Omental fat pad (tissue), 4 donors: ENCODE data around the gene BCAR3. TPM values are rescaled to one million over a fixed set of nuclear protein-coding genes. Genes with fewer than 3 reads are reported as not detected.

Experiments
- ATAC-seq: fragments of 150-250 bp; one replicate; pipeline ENCODE4 v1.9.1; 2016; ENCODE audit warnings: mild to moderate bottlenecking, moderate library complexity; ENCODE audit not compliant: low FRiP score
- DNase-seq: peaks from one replicate; pipeline ENCODE4 v3.0.0-alpha.2; 2019; ENCODE audit warnings: low spot score
- total RNA-seq, 4 donors: library from RNA; depleted of rRNA; stranded (reverse); fragments of >200 nt; gene quantifications; one replicate each; pipeline ENCODE4 v1.1.0, GENCODE V29; 2016
- TF ChIP-seq, protein P1 (sequence below), 3 donors: fragments of 450-650 bp; IDR thresholded peaks; one replicate each; pipeline ENCODE4 v1.5.1; 2016 to 2017; ENCODE audit warnings: antibody characterized with exemption in 3 of 3, mild to moderate bottlenecking in 3 of 3, moderate library complexity in 2 of 3

The BCAR3 gene
- total RNA-seq, 4 donors from 2014 or later = 43.7 to 73.5 (median 45.8) TPM

DNA sequence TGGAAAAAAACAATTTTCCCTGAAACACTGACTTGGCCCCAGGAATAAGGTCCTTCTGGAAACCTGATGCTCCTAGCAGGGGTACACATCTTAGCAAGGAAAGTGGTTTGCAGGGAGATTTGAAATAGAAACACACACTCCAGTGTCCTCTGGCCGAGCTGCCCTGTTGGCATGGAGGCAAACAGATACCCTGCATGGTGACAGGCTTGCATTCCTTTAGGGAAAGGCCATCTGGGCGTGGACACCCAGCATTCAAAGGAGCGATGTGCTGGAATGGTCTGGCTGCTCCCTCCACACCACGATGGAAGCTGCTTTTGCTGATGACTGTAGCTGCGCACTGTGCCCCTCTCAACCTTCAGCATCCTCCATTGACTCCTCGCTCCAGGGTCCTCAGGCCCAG lies 41.5 kb upstream of the BCAR3 start:
- ATAC-seq = no peak
- TF ChIP-seq, protein P1, sequence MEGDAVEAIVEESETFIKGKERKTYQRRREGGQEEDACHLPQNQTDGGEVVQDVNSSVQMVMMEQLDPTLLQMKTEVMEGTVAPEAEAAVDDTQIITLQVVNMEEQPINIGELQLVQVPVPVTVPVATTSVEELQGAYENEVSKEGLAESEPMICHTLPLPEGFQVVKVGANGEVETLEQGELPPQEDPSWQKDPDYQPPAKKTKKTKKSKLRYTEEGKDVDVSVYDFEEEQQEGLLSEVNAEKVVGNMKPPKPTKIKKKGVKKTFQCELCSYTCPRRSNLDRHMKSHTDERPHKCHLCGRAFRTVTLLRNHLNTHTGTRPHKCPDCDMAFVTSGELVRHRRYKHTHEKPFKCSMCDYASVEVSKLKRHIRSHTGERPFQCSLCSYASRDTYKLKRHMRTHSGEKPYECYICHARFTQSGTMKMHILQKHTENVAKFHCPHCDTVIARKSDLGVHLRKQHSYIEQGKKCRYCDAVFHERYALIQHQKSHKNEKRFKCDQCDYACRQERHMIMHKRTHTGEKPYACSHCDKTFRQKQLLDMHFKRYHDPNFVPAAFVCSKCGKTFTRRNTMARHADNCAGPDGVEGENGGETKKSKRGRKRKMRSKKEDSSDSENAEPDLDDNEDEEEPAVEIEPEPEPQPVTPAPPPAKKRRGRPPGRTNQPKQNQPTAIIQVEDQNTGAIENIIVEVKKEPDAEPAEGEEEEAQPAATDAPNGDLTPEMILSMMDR (IDR thresholded peaks at IDR 0.05) = no peak
- DNase-seq = no peak

DNA sequence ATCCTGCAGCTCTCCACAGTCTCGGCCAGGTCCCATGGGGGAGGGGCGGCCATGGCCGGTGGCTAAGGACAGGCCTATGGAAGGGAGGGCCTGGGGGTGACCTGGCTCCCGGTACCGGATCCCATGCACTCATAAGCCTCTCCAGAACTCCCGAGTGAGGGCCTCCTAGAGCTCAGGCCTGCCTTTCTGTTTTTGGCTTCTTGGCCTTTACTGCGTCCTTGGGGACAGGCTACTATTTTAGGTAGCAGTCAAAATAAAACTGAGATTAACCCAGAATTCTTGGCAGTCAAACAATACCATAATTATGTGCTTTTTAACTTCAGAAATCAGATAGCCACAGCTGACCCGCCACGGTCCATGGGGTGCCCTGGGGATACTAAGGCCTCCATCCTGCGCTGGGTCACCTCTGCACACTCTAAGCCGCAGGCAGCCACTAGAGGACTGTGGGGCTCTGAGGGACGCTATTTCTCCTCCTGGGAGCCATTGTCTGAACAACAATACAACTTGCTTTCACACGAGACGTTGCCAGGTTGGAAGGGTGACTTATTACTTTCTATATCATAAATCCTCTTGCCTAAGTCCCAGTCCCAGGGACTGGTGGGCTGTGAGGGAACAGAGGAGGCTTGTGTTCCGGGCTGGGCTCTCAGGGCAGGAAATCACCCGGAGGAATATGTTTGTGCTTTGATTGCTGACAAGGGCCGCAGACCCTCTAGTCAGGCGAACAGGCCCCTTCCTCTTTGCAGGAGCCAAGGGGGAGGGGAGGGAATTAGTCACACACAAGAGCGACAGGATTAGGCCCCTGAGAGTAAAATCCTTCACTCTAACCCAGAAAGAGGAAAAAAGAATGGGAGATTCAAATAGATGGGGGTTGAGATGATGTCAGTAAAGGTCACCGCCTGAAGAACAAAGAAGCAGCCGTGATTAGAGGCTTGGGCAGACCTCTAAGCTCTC lies 40.7 kb upstream of the BCAR3 start:
- DNase-seq (no peak), ATAC-seq (no peak)
- TF ChIP-seq, protein P1 (IDR thresholded peaks at IDR 0.05) = no peak

DNA sequence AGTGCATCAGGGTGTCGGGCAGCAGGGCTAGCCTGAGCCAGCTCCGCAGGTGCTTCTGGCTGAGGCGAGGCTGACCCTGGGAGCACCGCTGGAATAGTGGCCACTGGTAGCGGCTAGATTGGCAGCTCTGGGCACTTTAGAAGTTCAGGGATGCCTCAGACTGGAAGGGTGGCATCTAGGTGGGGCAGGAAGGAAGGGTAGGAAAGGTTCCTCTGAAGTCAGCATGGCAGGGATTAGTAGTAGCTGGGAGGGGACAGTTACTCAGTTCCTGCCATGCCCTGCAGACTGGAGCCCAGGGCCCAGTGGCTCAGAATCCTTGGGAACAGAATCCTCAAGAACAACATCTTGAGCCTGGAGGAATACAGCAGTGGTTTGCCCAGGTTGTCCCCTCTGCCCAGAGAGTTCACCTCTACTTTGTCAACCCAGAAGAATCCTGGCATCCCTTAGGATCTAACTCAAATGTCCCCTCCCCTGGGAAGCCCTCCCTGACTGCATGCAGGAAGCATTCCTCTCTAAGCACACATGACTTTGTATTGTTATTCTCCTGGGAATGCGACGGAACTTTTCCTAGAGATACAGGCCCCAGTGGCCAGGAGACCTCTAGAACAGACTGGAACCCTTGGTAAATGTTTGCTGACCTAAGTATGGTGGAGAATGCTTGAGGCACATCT lies 39.5 kb upstream of the BCAR3 start:
- TF ChIP-seq, protein P1 (IDR thresholded peaks at IDR 0.05) = no peak
- ATAC-seq (no peak), DNase-seq (no peak)

DNA sequence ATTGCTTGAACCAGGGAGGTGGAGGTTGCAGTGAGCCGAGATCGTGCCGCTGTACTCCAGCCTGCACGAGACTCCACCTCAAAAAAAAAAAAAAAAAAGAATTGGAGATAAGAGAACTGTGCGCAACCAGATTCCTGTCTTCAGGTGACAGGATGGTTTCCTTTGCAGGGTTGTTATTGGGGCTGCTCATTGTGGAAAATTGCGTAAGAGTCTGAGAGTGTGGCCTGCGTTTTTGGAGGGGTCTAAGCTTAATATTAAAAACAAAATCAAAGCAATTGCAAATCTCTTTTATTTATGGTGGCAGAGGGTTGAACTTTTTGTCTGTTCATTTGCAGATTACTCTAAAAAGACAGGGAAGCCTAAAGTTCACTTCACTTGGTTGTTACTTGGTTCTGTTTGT lies 36.0 kb upstream of the BCAR3 start:
- no peak for DNase-seq
- TF ChIP-seq, protein P1 (IDR thresholded peaks at IDR 0.05) = no peak
- no peak for ATAC-seq

DNA sequence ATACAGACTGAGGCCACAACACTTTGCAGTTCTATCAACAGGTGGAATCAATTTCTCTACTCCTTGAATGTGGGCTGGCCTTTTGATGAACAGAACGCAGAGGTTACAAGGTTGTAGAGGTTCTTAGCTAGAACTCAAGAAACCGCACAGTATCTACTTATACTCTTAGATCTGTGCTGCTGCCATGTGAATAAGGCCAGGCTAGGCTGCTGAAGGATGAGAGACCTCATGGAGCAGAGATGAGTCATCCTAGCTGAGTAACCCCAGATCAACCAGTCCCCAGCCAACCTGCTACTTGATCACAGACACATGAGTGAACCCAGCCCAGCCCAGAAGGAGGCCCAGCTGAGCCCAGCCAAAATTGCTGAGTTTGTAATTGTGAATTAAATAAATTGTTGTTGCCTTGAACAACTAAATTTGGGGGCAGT lies 35.3 kb upstream of the BCAR3 start:
- ATAC-seq (no peak), DNase-seq (no peak)
- TF ChIP-seq, protein P1 (IDR thresholded peaks at IDR 0.05) = no peak

DNA sequence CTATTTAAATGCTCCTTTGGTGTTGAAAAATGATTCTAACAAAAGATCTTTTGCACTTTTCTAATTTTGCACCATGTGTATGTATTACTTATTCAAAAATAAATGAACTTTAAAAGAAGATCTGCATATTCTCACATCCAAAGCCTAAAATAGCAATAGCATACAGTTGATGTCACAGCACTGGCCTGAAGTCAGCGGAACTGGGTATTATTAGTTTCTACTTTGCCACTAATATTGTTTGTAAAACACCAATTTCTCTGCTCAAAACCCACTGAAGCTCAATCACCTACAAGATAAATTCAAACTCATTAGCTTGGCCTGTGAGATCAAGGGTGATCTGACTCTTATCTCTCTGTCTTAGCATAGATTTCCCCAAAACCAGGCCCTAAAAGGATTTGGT lies 34.5 kb upstream of the BCAR3 start:
- TF ChIP-seq, protein P1 (IDR thresholded peaks at IDR 0.05) = no peak
- no peak for ATAC-seq

More for the DNA sequence above, 34.5 kb upstream of the BCAR3 start:
- no peak for DNase-seq
